KMS-11 (cell line): Measurements from ENCODE around the gene JAG2.

Experiments
- H2AFZ ChIP-seq: fragments of 200-600 bp; sonication (generic); 2 replicates; pipeline ENCODE4 v1.6.1; 2016; ENCODE audit warnings: antibody characterized with exemption, mixed run types, low read depth
- H3K27ac ChIP-seq: fragments of 200-600 bp; sonication (generic); 2 replicates; pipeline ENCODE4 v1.6.1; 2016; ENCODE audit warnings: mild to moderate bottlenecking, mixed run types
- H3K27me3 ChIP-seq: fragments of 200-600 bp; sonication (generic); 2 replicates; pipeline ENCODE4 v1.6.1; 2017; ENCODE audit warnings: mild to moderate bottlenecking, low read depth, mixed run types, moderate library complexity; ENCODE audit not compliant: insufficient read depth
- H3K36me3 ChIP-seq: fragments of 200-600 bp; sonication (generic); 2 replicates; pipeline ENCODE4 v1.6.1; 2017; ENCODE audit warnings: mild to moderate bottlenecking, mixed run types; ENCODE audit not compliant: insufficient read depth
- H3K4me1 ChIP-seq: fragments of 200-600 bp; sonication (generic); 2 replicates; pipeline ENCODE4 v1.6.1; 2016; ENCODE audit warnings: mild to moderate bottlenecking, low read depth, mixed run types; ENCODE audit not compliant: poor library complexity, severe bottlenecking
- H3K4me2 ChIP-seq: fragments of 200-600 bp; sonication (generic); 2 replicates; pipeline ENCODE4 v1.7.0; 2016; ENCODE audit warnings: mild to moderate bottlenecking, mixed run types
- H3K4me3 ChIP-seq: fragments of 200-600 bp; sonication (generic); IDR thresholded peaks from 2 replicates; pipeline ENCODE4 v1.6.1; 2017; ENCODE audit warnings: low read depth, low read length, mixed read lengths; ENCODE audit not compliant: insufficient read depth
- H3K79me2 ChIP-seq: fragments of 200-600 bp; sonication (generic); 2 replicates; pipeline ENCODE4 v1.6.1; 2016; ENCODE audit warnings: low read depth, mixed run types; ENCODE audit not compliant: insufficient read depth
- H3K9ac ChIP-seq: fragments of 200-600 bp; sonication (generic); 2 replicates; pipeline ENCODE4 v1.6.1; 2016; ENCODE audit warnings: mild to moderate bottlenecking, mixed run types
- H4K20me1 ChIP-seq: fragments of 200-600 bp; sonication (generic); 2 replicates; pipeline ENCODE4 v1.6.1; 2016; ENCODE audit warnings: mild to moderate bottlenecking, mixed run types; ENCODE audit not compliant: insufficient read depth
- CTCF ChIP-seq: fragments of 200-600 bp; sonication (generic); conservative IDR thresholded peaks from 2 replicates; pipeline ENCODE4 v1.6.1; 2017; ENCODE audit warnings: low read depth, mild to moderate bottlenecking, antibody characterized with exemption, low read length, moderate library complexity, mixed read lengths

Gene JAG2

GRCh38 chr14:105145381-105146180 is 23.0 kb downstream of the JAG2 start:
- H3K4me3 ChIP-seq: no peak overlapping the region
- TF ChIP-seq CTCF: no peak
- no peak overlapping the region for H3K4me2 ChIP-seq
- H3K79me2 ChIP-seq: no peaks in the 10 kb centered on the region
- H2AFZ ChIP-seq: no peak overlapping the region
- H3K4me1 ChIP-seq: no peaks in the 10 kb centered on the region
- no peaks in the 10 kb centered on the region for H3K27me3 ChIP-seq
- H3K9ac ChIP-seq: no peak overlapping the region
- no peaks in the 10 kb centered on the region for H3K36me3 ChIP-seq
- no peak overlapping the region for H3K27ac ChIP-seq
- no peaks in the 10 kb centered on the region for H4K20me1 ChIP-seq

- H3K4me3 ChIP-seq: no peak overlapping the region
- no peaks in the 10 kb centered on the region for H4K20me1 ChIP-seq
- no peaks in the 10 kb centered on the region for H3K27me3 ChIP-seq
- no peaks in the 10 kb centered on the region for H3K79me2 ChIP-seq
- H2AFZ ChIP-seq: no peak overlapping the region
- no peak for TF ChIP-seq CTCF
- H3K9ac ChIP-seq: no peak overlapping the region
- no peak overlapping the region for H3K4me2 ChIP-seq
- no peaks in the 10 kb centered on the region for H3K36me3 ChIP-seq
- no peak overlapping the region for H3K27ac ChIP-seq
- no peaks in the 10 kb centered on the region for H3K4me1 ChIP-seq
These were observed 23.8 kb downstream of the JAG2 start for GRCh38 chr14:105144666-105145380.

- Histone ChIP-seq H3K27ac (no peak overlapping the region), H3K79me2 (no peaks in the 10 kb centered on the region), H3K9ac (no peak overlapping the region), H3K4me1 (no peaks in the 10 kb centered on the region), H4K20me1 (no peaks in the 10 kb centered on the region), H2AFZ (no peak overlapping the region), H3K4me2 (no peak overlapping the region), H3K27me3 (no peaks in the 10 kb centered on the region), H3K4me3 (no peak overlapping the region), H3K36me3 (no peaks in the 10 kb centered on the region)
- no peak for TF ChIP-seq CTCF
These were observed 24.4 kb downstream of the JAG2 start for GRCh38 chr14:105144026-105144665.

GRCh38 chr14:105143451-105144025 is 25.0 kb downstream of the JAG2 start:
- Histone ChIP-seq H3K4me1 (no peaks in the 10 kb centered on the region), H3K36me3 (no peaks in the 10 kb centered on the region), H3K9ac (no peak overlapping the region), H3K4me3 (no peak overlapping the region), H3K27me3 (no peaks in the 10 kb centered on the region), H3K79me2 (no peaks in the 10 kb centered on the region), H4K20me1 (no peaks in the 10 kb centered on the region), H3K4me2 (no peak overlapping the region), H3K27ac (no peak overlapping the region), H2AFZ (no peak overlapping the region)
- TF ChIP-seq CTCF: no peak
